ENCODE results near the gene SMKR1.
"Not testable (repeated sequence)": the region's sequence is repeated elsewhere in the genome, so short reads cannot be mapped to it uniquely, and the experiment has no call there.

Gene SMKR1

DNA sequence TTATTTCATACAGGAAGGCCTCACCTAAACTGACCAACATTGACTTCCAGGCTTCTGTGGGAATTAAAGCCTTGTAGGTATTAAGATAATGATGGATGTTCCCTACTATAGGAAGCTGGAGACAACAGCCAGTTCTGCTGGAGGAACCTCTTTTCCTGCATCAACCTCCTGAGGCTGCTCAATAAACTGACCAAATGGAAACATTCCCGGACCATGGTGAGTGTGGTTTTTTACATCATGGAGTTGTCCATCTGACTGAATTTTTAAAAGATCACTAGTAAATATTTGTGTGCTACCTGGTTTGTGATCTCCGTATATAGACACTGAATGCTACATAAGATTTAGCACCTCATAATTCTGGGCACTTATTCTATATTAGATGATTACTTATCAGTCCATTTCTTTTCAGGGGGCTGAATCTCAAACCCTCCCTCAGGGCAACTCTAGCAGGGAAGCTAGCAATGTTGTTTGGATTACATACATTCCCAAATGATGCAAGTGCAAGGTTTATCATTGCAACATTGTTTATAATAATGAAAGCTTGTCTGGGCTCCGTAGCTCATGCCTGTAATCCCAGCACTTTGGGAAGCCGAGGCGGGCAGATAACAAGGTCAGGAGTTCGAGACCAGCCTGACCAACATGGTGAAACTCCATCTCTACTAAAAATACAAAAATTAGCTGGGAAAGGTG, 21.5 kb upstream of the SMKR1 start:
- no peak for TF ChIP-seq POLR2A (IDR thresholded peaks at IDR 0.05; ENCODE audit: low read depth, low read length)
- TF ChIP-seq POLR2AphosphoS5 (IDR thresholded peaks at IDR 0.05; ENCODE audit: low read depth, low read length): no peak
- no peak for TF ChIP-seq PAX5 (IDR thresholded peaks at IDR 0.05; ENCODE audit: insufficient read depth, low read length, severe bottlenecking)
- no peak for TF ChIP-seq TAF1 (IDR thresholded peaks at IDR 0.05; ENCODE audit: low read depth, low read length)
- no peak for TF ChIP-seq SPI1 (IDR thresholded peaks at IDR 0.05; ENCODE audit: low read depth, low read length)
- no peak for TF ChIP-seq POU2F2 (IDR thresholded peaks at IDR 0.05; ENCODE audit: low read depth, low read length)
- DNase-seq (ENCODE audit: insufficient read length, low spot score): no peak
- FAIRE-seq: no peak

DNA sequence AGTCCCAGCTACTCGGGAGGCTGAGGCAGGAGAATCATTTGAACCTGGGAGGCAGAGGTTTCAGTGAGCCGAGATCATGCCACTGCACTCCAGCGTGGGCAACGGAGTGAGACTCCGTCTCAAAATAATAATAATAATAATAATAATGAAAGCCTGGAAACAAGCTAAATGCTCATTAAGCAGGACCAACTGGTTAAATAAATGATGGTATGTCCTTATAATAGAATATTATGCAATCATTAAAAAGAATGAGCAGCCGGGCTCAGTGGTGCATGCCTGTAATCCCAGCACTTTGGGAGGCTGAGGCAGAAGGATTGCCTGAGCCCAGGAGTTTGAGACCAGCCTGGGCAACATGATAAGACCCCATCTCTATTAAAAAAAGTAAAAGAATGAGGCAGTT, 21.0 kb upstream of the SMKR1 start:
- not testable (repeated sequence) for FAIRE-seq; DNase-seq (ENCODE audit: insufficient read length, low spot score)

DNA sequence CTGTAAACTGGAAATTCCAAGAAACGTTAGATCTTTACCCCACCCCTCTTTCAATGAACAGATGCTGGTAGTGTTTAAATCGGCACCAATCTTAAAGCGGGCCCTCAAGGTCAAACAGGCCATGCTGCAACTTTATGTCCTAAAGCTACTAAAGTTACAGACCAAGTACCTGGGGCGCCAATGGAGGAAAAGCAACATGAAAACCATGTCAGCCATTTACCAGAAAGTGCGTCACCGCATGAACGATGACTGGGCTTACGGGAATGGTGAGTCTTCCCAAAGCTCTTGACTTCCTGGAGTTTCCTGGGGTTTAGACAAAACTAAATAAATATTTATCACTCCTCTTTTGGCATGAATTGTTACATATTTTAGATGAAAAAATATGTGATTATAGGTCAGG, 19.6 kb upstream of the SMKR1 start:
- FAIRE-seq: no peak
- TF ChIP-seq SPI1 (IDR thresholded peaks at IDR 0.05; ENCODE audit: low read depth, low read length) (no peak), POLR2AphosphoS5 (IDR thresholded peaks at IDR 0.05; ENCODE audit: low read depth, low read length) (no peak), POLR2A (IDR thresholded peaks at IDR 0.05; ENCODE audit: low read depth, low read length) (no peak), POU2F2 (IDR thresholded peaks at IDR 0.05; ENCODE audit: low read depth, low read length) (no peak), PAX5 (IDR thresholded peaks at IDR 0.05; ENCODE audit: insufficient read depth, low read length, severe bottlenecking) (no peak), TAF1 (IDR thresholded peaks at IDR 0.05; ENCODE audit: low read depth, low read length) (no peak)
- no peak for DNase-seq (ENCODE audit: insufficient read length, low spot score)

DNA sequence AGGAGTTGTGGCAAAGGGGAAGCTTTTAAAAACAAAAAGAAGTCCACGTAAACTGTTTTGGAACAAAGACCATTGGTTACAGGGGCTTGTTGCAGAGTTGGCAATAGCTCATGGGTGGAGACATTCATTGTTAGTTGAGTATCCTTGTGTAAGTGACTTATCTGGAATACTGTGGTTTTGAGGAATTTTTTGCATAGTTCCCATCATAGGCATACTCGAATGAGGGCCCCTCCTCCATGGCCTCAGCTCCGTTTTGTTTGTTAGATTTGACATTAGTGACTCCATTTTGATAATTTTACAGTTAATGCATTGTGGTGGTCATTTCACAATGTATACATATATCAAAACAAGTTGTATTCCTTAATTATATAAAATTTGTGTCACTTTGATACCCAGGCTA, 12.8 kb upstream of the SMKR1 start:
- TF ChIP-seq POU2F2 (IDR thresholded peaks at IDR 0.05; ENCODE audit: low read depth, low read length) (no peak), POLR2A (IDR thresholded peaks at IDR 0.05; ENCODE audit: low read depth, low read length) (no peak), TAF1 (IDR thresholded peaks at IDR 0.05; ENCODE audit: low read depth, low read length) (no peak), POLR2AphosphoS5 (IDR thresholded peaks at IDR 0.05; ENCODE audit: low read depth, low read length) (no peak), SPI1 (IDR thresholded peaks at IDR 0.05; ENCODE audit: low read depth, low read length) (no peak), PAX5 (IDR thresholded peaks at IDR 0.05; ENCODE audit: insufficient read depth, low read length, severe bottlenecking) (no peak)
- FAIRE-seq (no peak), DNase-seq (ENCODE audit: insufficient read length, low spot score) (no peak)

DNA sequence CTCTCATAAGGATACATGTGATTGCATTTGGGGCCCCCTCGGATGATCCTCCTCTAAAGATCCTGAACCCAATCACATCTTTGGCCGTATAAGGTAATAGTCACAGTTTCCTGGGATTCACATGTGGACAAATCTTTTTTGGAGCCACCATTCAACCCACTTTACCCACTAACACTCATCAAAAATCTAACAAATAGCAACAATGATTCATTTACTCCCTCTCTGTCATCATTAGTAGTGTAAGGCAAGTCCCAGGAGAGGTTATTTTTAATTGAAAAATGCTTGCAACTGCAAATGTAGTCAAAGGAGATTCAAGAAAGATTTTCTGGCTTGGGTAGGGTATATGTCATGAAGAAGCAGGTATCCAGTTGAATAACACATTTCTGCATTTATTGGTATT, 9.9 kb upstream of the SMKR1 start:
- FAIRE-seq: no peak
- no peak for TF ChIP-seq PAX5 (IDR thresholded peaks at IDR 0.05; ENCODE audit: insufficient read depth, low read length, severe bottlenecking)
- TF ChIP-seq POU2F2 (IDR thresholded peaks at IDR 0.05; ENCODE audit: low read depth, low read length): no peak
- no peak for TF ChIP-seq POLR2AphosphoS5 (IDR thresholded peaks at IDR 0.05; ENCODE audit: low read depth, low read length)
- TF ChIP-seq TAF1 (IDR thresholded peaks at IDR 0.05; ENCODE audit: low read depth, low read length): no peak
- TF ChIP-seq SPI1 (IDR thresholded peaks at IDR 0.05; ENCODE audit: low read depth, low read length): no peak
- TF ChIP-seq POLR2A (IDR thresholded peaks at IDR 0.05; ENCODE audit: low read depth, low read length): no peak
- DNase-seq (ENCODE audit: insufficient read length, low spot score): no peak

DNA sequence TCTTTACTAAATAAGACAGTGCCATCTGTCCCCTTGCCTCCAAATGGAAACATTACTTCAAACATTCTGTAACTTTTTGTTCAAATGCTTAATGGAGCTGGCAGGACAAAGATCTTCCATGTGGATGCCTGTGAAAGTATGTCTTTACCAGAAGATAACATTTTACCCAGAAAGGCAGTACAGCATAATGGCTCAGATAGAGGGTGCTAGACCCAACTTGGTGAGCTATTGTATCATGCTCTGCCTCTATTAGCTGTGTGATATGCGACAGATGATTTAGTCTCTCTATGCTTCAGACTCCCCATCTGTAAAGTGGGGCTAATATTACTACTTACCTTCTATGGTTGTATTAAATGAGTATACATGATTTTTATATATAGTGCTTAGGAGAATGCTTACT, 8.8 kb upstream of the SMKR1 start:
- FAIRE-seq (peak; percentile 48), DNase-seq (ENCODE audit: insufficient read length, low spot score) (no peak)
- TF ChIP-seq SPI1 (IDR thresholded peaks at IDR 0.05; ENCODE audit: low read depth, low read length): no peak

DNA sequence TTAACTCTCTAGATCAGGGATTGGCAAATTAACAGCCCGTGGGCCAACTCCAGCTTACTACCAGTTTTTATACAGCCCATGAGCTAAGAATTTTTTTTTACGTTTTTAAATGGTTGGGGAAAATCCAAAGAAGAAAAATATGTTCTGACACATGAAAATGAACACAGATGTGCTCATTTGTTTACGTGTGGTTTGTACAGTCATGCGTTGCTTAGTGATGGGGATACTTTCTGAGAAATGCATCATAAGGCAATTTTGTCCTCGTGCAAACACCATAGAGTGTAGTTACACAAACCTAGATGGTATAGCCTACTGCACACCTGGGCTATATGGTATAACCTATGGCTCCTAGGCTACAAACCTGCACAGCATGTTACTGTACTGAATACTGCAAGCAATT, 8.3 kb upstream of the SMKR1 start:
- TF ChIP-seq POLR2AphosphoS5 (IDR thresholded peaks at IDR 0.05; ENCODE audit: low read depth, low read length) (no peak), PAX5 (IDR thresholded peaks at IDR 0.05; ENCODE audit: insufficient read depth, low read length, severe bottlenecking) (no peak), POLR2A (IDR thresholded peaks at IDR 0.05; ENCODE audit: low read depth, low read length) (no peak), TAF1 (IDR thresholded peaks at IDR 0.05; ENCODE audit: low read depth, low read length) (no peak), POU2F2 (IDR thresholded peaks at IDR 0.05; ENCODE audit: low read depth, low read length) (no peak), SPI1 (IDR thresholded peaks at IDR 0.05; ENCODE audit: low read depth, low read length) (no peak)
- DNase-seq (ENCODE audit: insufficient read length, low spot score) (no peak), FAIRE-seq (peak; percentile 86)

DNA sequence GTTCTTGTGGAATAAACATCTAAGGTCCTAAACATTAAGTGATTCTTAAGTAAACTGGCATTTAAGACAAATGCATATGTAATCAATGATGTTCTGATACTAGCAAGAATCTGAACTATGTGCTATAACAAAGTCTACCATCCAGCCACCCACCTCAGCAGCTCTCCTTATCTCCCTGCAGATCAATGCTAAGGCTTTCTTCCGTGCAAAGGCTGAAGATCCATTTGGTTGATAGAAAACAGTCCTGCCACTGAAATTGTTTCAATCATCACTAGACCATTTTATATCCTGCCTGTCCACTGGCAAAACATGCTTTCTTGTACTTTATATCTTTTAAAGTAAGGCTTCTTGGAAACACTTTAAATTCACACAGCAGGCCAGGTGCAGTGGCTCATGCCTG, 6.3 kb upstream of the SMKR1 start:
- TF ChIP-seq PAX5 (IDR thresholded peaks at IDR 0.05; ENCODE audit: insufficient read depth, low read length, severe bottlenecking): no peak
- TF ChIP-seq POLR2AphosphoS5 (IDR thresholded peaks at IDR 0.05; ENCODE audit: low read depth, low read length): no peak
- no peak for TF ChIP-seq SPI1 (IDR thresholded peaks at IDR 0.05; ENCODE audit: low read depth, low read length)
- TF ChIP-seq POLR2A (IDR thresholded peaks at IDR 0.05; ENCODE audit: low read depth, low read length): no peak
- TF ChIP-seq TAF1 (IDR thresholded peaks at IDR 0.05; ENCODE audit: low read depth, low read length): no peak
- TF ChIP-seq POU2F2 (IDR thresholded peaks at IDR 0.05; ENCODE audit: low read depth, low read length): no peak
- FAIRE-seq (no peak), DNase-seq (ENCODE audit: insufficient read length, low spot score) (no peak)

DNA sequence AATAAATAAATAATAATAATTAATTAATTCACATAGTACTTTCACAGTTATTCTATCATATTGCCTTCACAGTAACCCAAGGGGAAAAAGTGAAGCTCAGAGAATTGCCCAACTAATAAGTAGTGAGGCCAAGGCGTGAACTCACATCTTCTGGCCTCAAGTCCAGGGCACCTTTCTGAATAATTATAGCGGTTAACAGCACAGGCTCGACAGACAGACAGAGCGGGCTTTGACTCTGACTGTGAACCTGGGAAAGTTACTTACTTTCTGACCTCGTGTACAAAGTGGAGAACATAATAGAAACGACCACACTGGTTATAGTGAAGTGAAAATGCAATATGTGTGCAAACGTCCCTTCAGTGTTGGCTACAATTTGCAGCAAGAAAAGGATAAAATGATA, 5.7 kb upstream of the SMKR1 start:
- TF ChIP-seq POLR2AphosphoS5 (IDR thresholded peaks at IDR 0.05; ENCODE audit: low read depth, low read length): no peak
- TF ChIP-seq PAX5 (IDR thresholded peaks at IDR 0.05; ENCODE audit: insufficient read depth, low read length, severe bottlenecking): no peak
- no peak for TF ChIP-seq TAF1 (IDR thresholded peaks at IDR 0.05; ENCODE audit: low read depth, low read length)
- TF ChIP-seq SPI1 (IDR thresholded peaks at IDR 0.05; ENCODE audit: low read depth, low read length): no peak
- TF ChIP-seq POLR2A (IDR thresholded peaks at IDR 0.05; ENCODE audit: low read depth, low read length): no peak
- TF ChIP-seq POU2F2 (IDR thresholded peaks at IDR 0.05; ENCODE audit: low read depth, low read length): no peak
- FAIRE-seq (no peak), DNase-seq (ENCODE audit: insufficient read length, low spot score) (no peak)

DNA sequence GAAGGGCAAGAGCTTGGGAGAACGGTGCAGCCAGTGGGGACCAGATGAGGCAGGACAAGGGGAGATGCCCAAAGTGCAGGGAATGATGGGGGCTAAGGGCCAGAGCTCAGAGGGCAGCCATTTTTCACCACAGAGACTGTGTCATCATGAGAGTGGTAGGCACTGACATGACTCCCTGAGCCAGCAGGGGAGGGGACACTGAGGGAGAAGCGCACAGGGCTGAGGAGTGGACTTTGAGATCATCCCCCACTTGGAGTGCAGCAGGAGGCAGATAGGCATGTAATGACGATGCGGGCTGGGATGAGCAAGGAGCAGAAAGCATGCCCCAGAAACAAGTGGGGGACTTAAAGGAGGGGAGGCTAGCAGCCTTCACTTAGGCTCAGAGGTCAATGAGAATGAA, 5.2 kb upstream of the SMKR1 start:
- FAIRE-seq (no peak), DNase-seq (ENCODE audit: insufficient read length, low spot score) (no peak)
- TF ChIP-seq POLR2AphosphoS5 (IDR thresholded peaks at IDR 0.05; ENCODE audit: low read depth, low read length) (no peak), TAF1 (IDR thresholded peaks at IDR 0.05; ENCODE audit: low read depth, low read length) (no peak), PAX5 (IDR thresholded peaks at IDR 0.05; ENCODE audit: insufficient read depth, low read length, severe bottlenecking) (no peak), POU2F2 (IDR thresholded peaks at IDR 0.05; ENCODE audit: low read depth, low read length) (no peak), POLR2A (IDR thresholded peaks at IDR 0.05; ENCODE audit: low read depth, low read length) (no peak), SPI1 (IDR thresholded peaks at IDR 0.05; ENCODE audit: low read depth, low read length) (no peak)

Data from GM12891 (cell line).